HPDE6-E6E7 (cell line): ENCODE data around the gene DNTTIP2.
"Not testable (repeated sequence)": the region's sequence is repeated elsewhere in the genome, so short reads cannot be mapped to it uniquely, and the experiment has no call there.

Experiments
- DNase-seq: peaks from one replicate; pipeline ENCODE4 v3.0.0; 2011; ENCODE audit warnings: missing footprints; ENCODE audit errors: extremely low spot score

The DNTTIP2 gene

GRCh38 chr1:93842750-93843500 is 36.1 kb downstream of the DNTTIP2 start:
- no peak for DNase-seq

GRCh38 chr1:93841771-93842170 is 37.2 kb downstream of the DNTTIP2 start:
- DNase-seq, result no peak

- DNase-seq, result no peak
These were observed 38.0 kb downstream of the DNTTIP2 start for GRCh38 chr1:93840956-93841482.

GRCh38 chr1:93839753-93840152 is 39.3 kb downstream of the DNTTIP2 start:
- no peak for DNase-seq

- DNase-seq, result peak; percentile 60
These were observed 39.7 kb downstream of the DNTTIP2 start for GRCh38 chr1:93839307-93839706.

- no peak for DNase-seq
These were observed 41.0 kb downstream of the DNTTIP2 start for GRCh38 chr1:93837961-93838360.

GRCh38 chr1:93833293-93833692 is 45.7 kb downstream of the DNTTIP2 start:
- not testable (repeated sequence) for DNase-seq

- no peak for DNase-seq
These were observed 49.9 kb downstream of the DNTTIP2 start for GRCh38 chr1:93829061-93829460.

GRCh38 chr1:93828367-93828755 is 50.6 kb downstream of the DNTTIP2 start:
- no peak for DNase-seq

- DNase-seq, result no peak
These were observed 51.2 kb downstream of the DNTTIP2 start for GRCh38 chr1:93827633-93828366.

- no peak for DNase-seq
These were observed 51.9 kb downstream of the DNTTIP2 start for GRCh38 chr1:93827128-93827527.

- no peak for DNase-seq
These were observed 54.2 kb downstream of the DNTTIP2 start for GRCh38 chr1:93824834-93825233.

- no peak for DNase-seq
These were observed 56.1 kb downstream of the DNTTIP2 start for GRCh38 chr1:93822730-93823425.

GRCh38 chr1:93821423-93822144 is 57.4 kb downstream of the DNTTIP2 start:
- DNase-seq, result no peak

GRCh38 chr1:93820554-93821422 is 58.2 kb downstream of the DNTTIP2 start:
- DNase-seq, result no peak

- DNase-seq, result no peak
These were observed 60.4 kb downstream of the DNTTIP2 start for GRCh38 chr1:93818570-93818959.

GRCh38 chr1:93817819-93818569 is 61.0 kb downstream of the DNTTIP2 start:
- no peak for DNase-seq

- no peak for DNase-seq
These were observed 61.9 kb downstream of the DNTTIP2 start for GRCh38 chr1:93816970-93817678.
